ENCODE data around the gene ME3. TPM values are rescaled to one million over a fixed set of nuclear protein-coding genes. Genes with fewer than 3 reads are reported as not detected.

ME3 gene
- total RNA-seq, 1 experiment from 2014 or later = 0.30 TPM

DNA sequence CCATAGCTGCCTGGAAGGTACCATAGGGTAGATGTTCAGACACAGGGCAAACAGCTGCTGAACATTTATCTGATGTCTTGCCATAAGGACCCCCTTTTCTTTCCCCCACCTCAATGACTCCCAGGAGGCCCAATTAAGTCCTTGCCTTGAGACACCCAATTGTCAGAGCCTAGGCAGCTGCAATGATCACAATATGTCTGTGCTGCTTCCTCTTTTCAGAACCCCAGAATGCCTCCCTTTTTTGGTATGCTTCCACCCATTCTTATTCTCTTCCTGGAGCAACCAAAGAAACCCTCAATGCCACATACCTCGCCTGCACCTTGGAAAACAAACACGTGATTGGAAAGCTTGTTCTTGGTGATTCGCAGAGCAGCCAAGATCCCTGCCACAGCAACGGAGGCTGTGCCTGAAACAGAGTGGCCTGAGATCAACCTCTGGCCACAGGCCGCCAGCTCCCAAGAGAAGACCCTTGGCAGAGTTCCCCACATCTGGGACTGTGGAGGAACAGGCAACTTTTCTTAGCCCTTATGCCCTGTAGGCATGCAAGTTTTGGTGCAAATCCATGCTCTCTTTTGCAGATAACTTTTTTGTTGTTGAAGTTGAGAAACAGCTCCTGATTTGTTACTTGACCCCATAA is 222.3 kb downstream of the ME3 start (continued):
- no peak for TF ChIP-seq ZFX (IDR thresholded peaks at IDR 0.05)
- no peak for TF ChIP-seq FOSL1 (IDR thresholded peaks at IDR 0.05; ENCODE audit: low read depth)
- TF ChIP-seq, protein P1, sequence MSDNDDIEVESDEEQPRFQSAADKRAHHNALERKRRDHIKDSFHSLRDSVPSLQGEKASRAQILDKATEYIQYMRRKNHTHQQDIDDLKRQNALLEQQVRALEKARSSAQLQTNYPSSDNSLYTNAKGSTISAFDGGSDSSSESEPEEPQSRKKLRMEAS (IDR thresholded peaks at IDR 0.05) = no peak
- TF ChIP-seq SP1 (IDR thresholded peaks at IDR 0.05; ENCODE audit: low read depth) = no peak
- TF ChIP-seq ZNF274 (IDR thresholded peaks at IDR 0.05; ENCODE audit: low read depth, low read length) = no peak
- TF ChIP-seq CEBPB (IDR thresholded peaks at IDR 0.05; ENCODE audit: low read depth) = no peak
- no peak for TF ChIP-seq POLR2AphosphoS5 (IDR thresholded peaks at IDR 0.05; ENCODE audit: low read depth, low read length)
- TF ChIP-seq EZH2phosphoT487 (IDR thresholded peaks at IDR 0.05; ENCODE audit: borderline replicate concordance) = no peak
- no peak for TF ChIP-seq EGR1 (IDR thresholded peaks at IDR 0.05; ENCODE audit: low read depth)
- TF ChIP-seq YY1 (IDR thresholded peaks at IDR 0.05; ENCODE audit: extremely low read depth, insufficient replicate concordance, low read depth, low read length) = no peak
- TF ChIP-seq, protein P2, sequence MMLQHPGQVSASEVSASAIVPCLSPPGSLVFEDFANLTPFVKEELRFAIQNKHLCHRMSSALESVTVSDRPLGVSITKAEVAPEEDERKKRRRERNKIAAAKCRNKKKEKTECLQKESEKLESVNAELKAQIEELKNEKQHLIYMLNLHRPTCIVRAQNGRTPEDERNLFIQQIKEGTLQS (IDR thresholded peaks at IDR 0.05) = no peak

DNA sequence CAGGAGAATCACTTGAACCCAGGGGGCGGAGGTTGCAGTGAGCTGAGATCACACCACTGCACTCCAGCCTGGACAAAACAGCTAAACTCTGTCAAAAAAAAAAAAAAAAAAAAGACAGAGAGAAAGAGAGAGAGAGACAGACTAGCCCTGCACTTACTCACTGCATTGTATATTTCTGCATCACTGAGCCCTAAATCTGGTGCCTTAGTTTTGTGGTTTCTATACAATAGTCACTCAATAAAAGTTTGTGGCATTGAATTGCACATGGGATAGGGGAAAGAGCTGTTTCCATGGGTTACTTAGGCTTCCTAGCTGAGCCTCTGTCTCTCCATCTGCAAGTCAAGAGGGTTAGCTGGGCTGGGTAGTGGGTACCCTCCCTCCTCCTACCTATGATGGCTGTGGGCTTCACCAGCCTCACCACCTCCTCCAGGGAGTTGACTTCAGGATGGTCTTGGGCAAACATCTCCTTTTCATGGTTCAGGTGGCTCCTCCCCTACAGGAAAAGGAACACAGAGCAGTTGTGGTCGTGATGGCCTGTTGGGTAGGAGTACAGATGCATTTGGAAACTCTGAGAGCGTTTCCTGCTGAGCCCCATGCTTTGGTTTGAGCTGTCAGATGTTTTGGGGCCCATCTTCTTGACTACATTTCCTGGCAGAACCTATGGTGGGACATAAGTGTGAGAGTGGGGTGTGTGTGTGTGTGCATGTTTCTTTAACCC is 224.5 kb downstream of the ME3 start:
- Histone ChIP-seq H3K4me3 (replicated peaks in 1 of 2; ENCODE audit: low read depth in 1 of 2, low read length in 2 of 2) (no peak overlapping the region), H3K4me1 (ENCODE audit: control insufficient read depth in 1 of 2, insufficient read depth in 2 of 2, low read length in 2 of 2) (peaks cover 0 to 2% of the 10 kb centered on the region in 2 experiments; a peak in 1 of 4 replicates), H3K4me2 (ENCODE audit: low read length) (no peak overlapping the region), H2AFZ (ENCODE audit: low read depth, low read length, poor library complexity, severe bottlenecking) (no peak overlapping the region), H3K9ac (ENCODE audit: low read length) (no peak overlapping the region), H3K79me2 (ENCODE audit: insufficient read depth, low read length) (no peaks in the 10 kb centered on the region), H3K9me3 (ENCODE audit: control insufficient read depth in 1 of 2, insufficient read depth in 1 of 2, low read depth in 1 of 2, low read length in 2 of 2) (no peaks in the 10 kb centered on the region), H4K20me1 (ENCODE audit: insufficient read depth) (no peaks in the 10 kb centered on the region), H3K36me3 (ENCODE audit: control insufficient read depth in 1 of 2, insufficient read depth in 2 of 2, low read length in 2 of 2) (no peaks in the 10 kb centered on the region), H3K9me2 (ENCODE audit: insufficient read depth) (no peaks in the 10 kb centered on the region), H3K27me3 (ENCODE audit: insufficient read depth, low read length) (no peaks in the 10 kb centered on the region), H3K27ac (ENCODE audit: low read depth, low read length) (no peak overlapping the region)
- ChIA-PET CTCF (no interaction called here), RAD21 (ENCODE audit: low non-redundant PET in 1 of 2, low total read pairs in 2 of 2, uncharacterized antibody in 2 of 2, unreplicated experiment in 2 of 2) (no interaction called here), POLR2A (no interaction called here)
- BruUV-seq (replicated peaks) = no TSS peak
- intact Hi-C loops (cut with micrococcal nuclease) = no loop called here
- DNase-seq (ENCODE audit: low read depth, low spot score) (no peak), ATAC-seq (no peak)
- no peak for TF ChIP-seq RAD21 (IDR thresholded peaks at IDR 0.05; ENCODE audit: low read depth)
- TF ChIP-seq EZH2phosphoT487 (IDR thresholded peaks at IDR 0.05; ENCODE audit: borderline replicate concordance) = no peak
- TF ChIP-seq, protein P3, sequence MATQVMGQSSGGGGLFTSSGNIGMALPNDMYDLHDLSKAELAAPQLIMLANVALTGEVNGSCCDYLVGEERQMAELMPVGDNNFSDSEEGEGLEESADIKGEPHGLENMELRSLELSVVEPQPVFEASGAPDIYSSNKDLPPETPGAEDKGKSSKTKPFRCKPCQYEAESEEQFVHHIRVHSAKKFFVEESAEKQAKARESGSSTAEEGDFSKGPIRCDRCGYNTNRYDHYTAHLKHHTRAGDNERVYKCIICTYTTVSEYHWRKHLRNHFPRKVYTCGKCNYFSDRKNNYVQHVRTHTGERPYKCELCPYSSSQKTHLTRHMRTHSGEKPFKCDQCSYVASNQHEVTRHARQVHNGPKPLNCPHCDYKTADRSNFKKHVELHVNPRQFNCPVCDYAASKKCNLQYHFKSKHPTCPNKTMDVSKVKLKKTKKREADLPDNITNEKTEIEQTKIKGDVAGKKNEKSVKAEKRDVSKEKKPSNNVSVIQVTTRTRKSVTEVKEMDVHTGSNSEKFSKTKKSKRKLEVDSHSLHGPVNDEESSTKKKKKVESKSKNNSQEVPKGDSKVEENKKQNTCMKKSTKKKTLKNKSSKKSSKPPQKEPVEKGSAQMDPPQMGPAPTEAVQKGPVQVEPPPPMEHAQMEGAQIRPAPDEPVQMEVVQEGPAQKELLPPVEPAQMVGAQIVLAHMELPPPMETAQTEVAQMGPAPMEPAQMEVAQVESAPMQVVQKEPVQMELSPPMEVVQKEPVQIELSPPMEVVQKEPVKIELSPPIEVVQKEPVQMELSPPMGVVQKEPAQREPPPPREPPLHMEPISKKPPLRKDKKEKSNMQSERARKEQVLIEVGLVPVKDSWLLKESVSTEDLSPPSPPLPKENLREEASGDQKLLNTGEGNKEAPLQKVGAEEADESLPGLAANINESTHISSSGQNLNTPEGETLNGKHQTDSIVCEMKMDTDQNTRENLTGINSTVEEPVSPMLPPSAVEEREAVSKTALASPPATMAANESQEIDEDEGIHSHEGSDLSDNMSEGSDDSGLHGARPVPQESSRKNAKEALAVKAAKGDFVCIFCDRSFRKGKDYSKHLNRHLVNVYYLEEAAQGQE (IDR thresholded peaks at IDR 0.05; ENCODE audit: low read depth) = no peak
- no peak for TF ChIP-seq TCF7L2 (IDR thresholded peaks at IDR 0.05; ENCODE audit: borderline replicate concordance, extremely low read depth, insufficient read depth, insufficient read length)
- TF ChIP-seq, protein P4, sequence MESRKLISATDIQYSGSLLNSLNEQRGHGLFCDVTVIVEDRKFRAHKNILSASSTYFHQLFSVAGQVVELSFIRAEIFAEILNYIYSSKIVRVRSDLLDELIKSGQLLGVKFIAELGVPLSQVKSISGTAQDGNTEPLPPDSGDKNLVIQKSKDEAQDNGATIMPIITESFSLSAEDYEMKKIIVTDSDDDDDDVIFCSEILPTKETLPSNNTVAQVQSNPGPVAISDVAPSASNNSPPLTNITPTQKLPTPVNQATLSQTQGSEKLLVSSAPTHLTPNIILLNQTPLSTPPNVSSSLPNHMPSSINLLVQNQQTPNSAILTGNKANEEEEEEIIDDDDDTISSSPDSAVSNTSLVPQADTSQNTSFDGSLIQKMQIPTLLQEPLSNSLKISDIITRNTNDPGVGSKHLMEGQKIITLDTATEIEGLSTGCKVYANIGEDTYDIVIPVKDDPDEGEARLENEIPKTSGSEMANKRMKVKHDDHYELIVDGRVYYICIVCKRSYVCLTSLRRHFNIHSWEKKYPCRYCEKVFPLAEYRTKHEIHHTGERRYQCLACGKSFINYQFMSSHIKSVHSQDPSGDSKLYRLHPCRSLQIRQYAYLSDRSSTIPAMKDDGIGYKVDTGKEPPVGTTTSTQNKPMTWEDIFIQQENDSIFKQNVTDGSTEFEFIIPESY (IDR thresholded peaks at IDR 0.05; ENCODE audit: extremely low read depth, insufficient replicate concordance, low read length) = no peak
- no peak for TF ChIP-seq ZFX (IDR thresholded peaks at IDR 0.05)

Data from HCT116 (cell line).